H1 (cell line): ENCODE data around the gene FLNC. TPM values are rescaled to one million over a fixed set of nuclear protein-coding genes. Genes with fewer than 3 reads are reported as not detected.
A peak's percentile ranks its signal among the peaks of the same experiment; 100 is the strongest.

Experiments used
- CTCF ChIA-PET: fragments of 300-600 bp; sonication (Branson Sonifier 250); formaldehyde crosslinking; loops from one replicate; lab custom pipeline; 2021; ENCODE audit not compliant: partially characterized antibody; lab: Charles Lee
- POLR2A ChIA-PET: fragments of 300-600 bp; sonication (Branson Sonifier 250); formaldehyde crosslinking; loops from one replicate; lab custom pipeline; 2021; ENCODE audit warnings: inconsistent platforms; ENCODE audit not compliant: partially characterized antibody; lab: Charles Lee
- DNase-seq, 2 experiments: peaks; one replicate each; pipeline versions ENCODE4 v3.0.0 to v3.0.0-alpha.2; 2010 to 2022; ENCODE audit warnings: low spot score in 2 of 2, low read depth in 1 of 2, mixed read lengths in 1 of 2
- FAIRE-seq: peaks from 2 replicates; lab custom pipeline; 2011; peaks lifted over from hg19 to GRCh38; lab: Jason Lieb, UNC
- H2AFZ ChIP-seq: 2 replicates; pipeline ENCODE4 v1.8.1; 2012; ENCODE audit warnings: low read length, inconsistent platforms
- H2AK5ac ChIP-seq: 2 replicates; pipeline ENCODE4 v1.6.1; 2013; ENCODE audit warnings: low read depth, low read length
- H2BK120ac ChIP-seq: replicated peaks from 2 replicates; pipeline ENCODE3; 2013; ENCODE audit warnings: low read depth, low read length, inconsistent platforms
- H2BK12ac ChIP-seq: 2 replicates; pipeline ENCODE4 v1.6.1; 2013; ENCODE audit warnings: low read depth, low read length
- H2BK15ac ChIP-seq: 2 replicates; pipeline ENCODE4 v1.6.1; 2013; ENCODE audit warnings: low read length
- H2BK20ac ChIP-seq: 2 replicates; pipeline ENCODE4 v1.6.1; 2013; ENCODE audit warnings: low read length
- H2BK5ac ChIP-seq: 2 replicates; pipeline ENCODE4 v1.6.1; 2013; ENCODE audit warnings: low read depth, low read length
- H3K14ac ChIP-seq: 2 replicates; pipeline ENCODE4 v1.6.1; 2013; ENCODE audit warnings: inconsistent platforms; ENCODE audit not compliant: insufficient read length
- H3K18ac ChIP-seq: 2 replicates; pipeline ENCODE4 v1.6.1; 2013; ENCODE audit warnings: low read length; ENCODE audit errors: extremely low read depth
- H3K23ac ChIP-seq: 2 replicates; pipeline ENCODE4 v1.6.1; 2013; ENCODE audit warnings: inconsistent platforms; ENCODE audit not compliant: insufficient read length
- H3K23me2 ChIP-seq: 2 replicates; pipeline ENCODE4 v1.6.1; 2013; ENCODE audit warnings: low read depth, low read length
- H3K27ac ChIP-seq: 2 replicates; pipeline ENCODE4 v1.6.1; 2011; ENCODE audit warnings: low read depth, low read length, inconsistent platforms
- H3K27me3 ChIP-seq, 4 experiments: replicated peaks in 1 of 4; 1 replicate in 1 of 4; 2 replicates in 3 of 4; pipeline versions ENCODE4 v1.6.1 to v1.8.1; 2011 to 2013; ENCODE audit warnings: low read length in 3 of 4, mild to moderate bottlenecking in 3 of 4, inconsistent platforms in 2 of 4, mixed read lengths in 2 of 4, moderate library complexity in 1 of 4; ENCODE audit not compliant: control insufficient read depth in 3 of 4, insufficient read depth in 3 of 4; ENCODE audit errors: extremely low read depth in 1 of 4
- H3K36me3 ChIP-seq, 4 experiments: 2 replicates each; pipeline versions ENCODE4 v1.6.1 to v1.8.1; 2011 to 2013; ENCODE audit warnings: mild to moderate bottlenecking in 4 of 4, low read length in 3 of 4, moderate library complexity in 2 of 4, control low read depth in 1 of 4, inconsistent platforms in 1 of 4; ENCODE audit not compliant: insufficient read depth in 4 of 4, control insufficient read depth in 2 of 4
- H3K4ac ChIP-seq: replicated peaks from 2 replicates; pipeline ENCODE3; 2013; ENCODE audit warnings: low read length, low read depth, mixed read lengths, inconsistent platforms; ENCODE audit not compliant: insufficient read length
- H3K4me1 ChIP-seq, 4 experiments: replicated peaks in 1 of 4; 1 replicate in 1 of 4; 2 replicates in 3 of 4; pipeline versions ENCODE4 v1.6.1 to v1.8.1; 2011 to 2013; ENCODE audit warnings: low read length in 3 of 4, inconsistent platforms in 2 of 4, mixed read lengths in 1 of 4; ENCODE audit not compliant: insufficient read depth in 4 of 4, control insufficient read depth in 3 of 4
- H3K4me2 ChIP-seq, 2 experiments: 2 replicates each; pipeline versions ENCODE4 v1.6.1 to v1.8.1; 2011 to 2013; ENCODE audit warnings: low read depth in 2 of 2, low read length in 2 of 2, control low read depth in 1 of 2, inconsistent platforms in 1 of 2, mild to moderate bottlenecking in 1 of 2; ENCODE audit not compliant: insufficient read depth in 1 of 2
- H3K4me3 ChIP-seq, 4 experiments: fragments of 200-600, 300-600 bp in 1 of 4; sonication (generic), shearing (Covaris generic), sonication (Bioruptor Twin) in 1 of 4; 2 replicates each; pipeline versions ENCODE4 v1.5.1 to v1.8.1; 2011 to 2016; ENCODE audit warnings: low read length in 4 of 4, low read depth in 3 of 4, control low read depth in 2 of 4, inconsistent platforms in 2 of 4, mild to moderate bottlenecking in 2 of 4, mixed read lengths in 1 of 4, moderate library complexity in 1 of 4; ENCODE audit not compliant: insufficient read depth in 2 of 4; ENCODE audit errors: extremely low read depth in 1 of 4
- H3K56ac ChIP-seq: replicated peaks from 2 replicates; pipeline ENCODE3; 2013; ENCODE audit warnings: low read depth, mild to moderate bottlenecking, mixed read lengths, low read length, inconsistent platforms; ENCODE audit not compliant: insufficient read length
- H3K79me1 ChIP-seq: 2 replicates; pipeline ENCODE4 v1.6.1; 2013; ENCODE audit warnings: low read depth, low read length, control low read depth
- H3K79me2 ChIP-seq, 2 experiments: 2 replicates each; pipeline versions ENCODE4 v1.6.1 to v1.8.1; 2012 to 2013; ENCODE audit warnings: low read length in 2 of 2, mild to moderate bottlenecking in 2 of 2, inconsistent platforms in 1 of 2; ENCODE audit not compliant: insufficient read depth in 2 of 2, control insufficient read depth in 1 of 2
- H3K9ac ChIP-seq, 4 experiments: replicated peaks in 1 of 4; 1 replicate in 1 of 4; 2 replicates in 3 of 4; pipeline versions ENCODE4 v1.6.1 to v1.8.1; 2011 to 2013; ENCODE audit warnings: low read depth in 3 of 4, low read length in 3 of 4, control low read depth in 2 of 4, mild to moderate bottlenecking in 2 of 4, moderate library complexity in 2 of 4, inconsistent platforms in 1 of 4; ENCODE audit errors: extremely low read depth in 1 of 4
- H3K9me3 ChIP-seq, 2 experiments: 2 replicates each; pipeline versions ENCODE4 v1.6.1 to v1.8.1; 2012 to 2013; ENCODE audit warnings: mild to moderate bottlenecking in 2 of 2, moderate library complexity in 2 of 2, control low read depth in 1 of 2, inconsistent platforms in 1 of 2, low read depth in 1 of 2, low read length in 1 of 2, mixed read lengths in 1 of 2; ENCODE audit not compliant: insufficient read depth in 2 of 2
- H4K20me1 ChIP-seq, 2 experiments: replicated peaks in 1 of 2; 2 replicates each; pipeline versions ENCODE3 to v1.8.1; 2011 to 2013; ENCODE audit warnings: inconsistent platforms in 2 of 2, low read length in 2 of 2, mild to moderate bottlenecking in 1 of 2; ENCODE audit not compliant: insufficient read depth in 2 of 2, control insufficient read depth in 1 of 2
- H4K5ac ChIP-seq: 2 replicates; pipeline ENCODE4 v1.6.1; 2013; ENCODE audit warnings: low read length, low read depth, mixed read lengths, inconsistent platforms; ENCODE audit not compliant: insufficient read length
- H4K8ac ChIP-seq: 2 replicates; pipeline ENCODE4 v1.8.0; 2013; ENCODE audit warnings: mild to moderate bottlenecking, moderate library complexity, low read length, inconsistent platforms; ENCODE audit not compliant: insufficient read depth; ENCODE audit errors: extremely low read depth
- H4K91ac ChIP-seq: replicated peaks from 2 replicates; pipeline ENCODE3; 2013; ENCODE audit warnings: low read length, mixed read lengths, inconsistent platforms; ENCODE audit not compliant: insufficient read length
- ATF3 ChIP-seq: IDR thresholded peaks from 2 replicates; pipeline ENCODE4 v1.6.1; 2011; ENCODE audit warnings: low read depth, mild to moderate bottlenecking, low read length; ENCODE audit not compliant: insufficient read depth
- BRCA1 ChIP-seq: IDR thresholded peaks from 2 replicates; pipeline ENCODE4 v1.6.1; 2012; ENCODE audit warnings: low read depth, low read length, improper control_type of control experiment
- CHD2 ChIP-seq: IDR thresholded peaks from 2 replicates; pipeline ENCODE4 v1.6.1; 2012; ENCODE audit warnings: low read length, improper control_type of control experiment
- CTCF ChIP-seq, 3 experiments: IDR thresholded peaks; 1 replicate in 2 of 3; 2 replicates in 1 of 3; pipeline versions ENCODE4 v1.5.1 to v1.6.1; 2011; ENCODE audit warnings: low read length in 3 of 3, mild to moderate bottlenecking in 3 of 3, inconsistent platforms in 2 of 3, low read depth in 1 of 3, moderate library complexity in 1 of 3; ENCODE audit not compliant: insufficient read depth in 1 of 3; ENCODE audit errors: control extremely low read depth in 1 of 3
- HDAC6 ChIP-seq: IDR thresholded peaks from one replicate; pipeline ENCODE4 v1.7.1; 2012; ENCODE audit warnings: low read depth, mild to moderate bottlenecking, inconsistent platforms, low read length, moderate library complexity
- KDM4A ChIP-seq: IDR thresholded peaks from one replicate; pipeline ENCODE4 v1.7.1; 2012; ENCODE audit warnings: low read depth, mild to moderate bottlenecking, moderate library complexity, low read length, inconsistent platforms; ENCODE audit not compliant: severe bottlenecking
- RBBP5 ChIP-seq: IDR thresholded peaks from 2 replicates; pipeline ENCODE4 v1.7.1; 2012; ENCODE audit warnings: low read depth, mild to moderate bottlenecking, inconsistent platforms, low read length, moderate library complexity, borderline replicate concordance
- WGBS, 2 experiments: shearing (Covaris generic) in 1 of 2; methylation state at CpG; one replicate each; pipeline versions ENCODE4 v1.1.6 to v1.1.7; 2013 to 2015; ENCODE audit warnings: low lambda C conversion rate in 2 of 2, mixed read lengths in 2 of 2, inconsistent platforms in 1 of 2, low coverage in 1 of 2, missing lambda C conversion rate in 1 of 2; ENCODE audit not compliant: insufficient replicate concordance in 2 of 2, insufficient coverage in 1 of 2, insufficient read length in 1 of 2; ENCODE audit errors: extremely low coverage in 1 of 2, missing lambda C conversion rate in 1 of 2; 5-methylcytosine and 5-hydroxymethylcytosine counted together
- polyA plus RNA-seq, 7 experiments: library from polyadenylated mRNA; depleted of rRNA in 3 of 7; stranded (reverse) in 5 of 7; unstranded in 2 of 7; fragments of >200 nt in 5 of 7; fragments of 200-250 nt in 2 of 7; gene quantifications; 1 replicate in 5 of 7; 2 replicates in 1 of 7; 4 replicates in 1 of 7; pipeline versions ENCODE4 v1.2.1 to v1.2.3, GENCODE V29; 2011 to 2013; ENCODE audit warnings: missing spikeins in 2 of 7, mixed read lengths in 2 of 7
- total RNA-seq: library from RNA; stranded (reverse); fragmentation: NEBNext Ultra II Directional; extraction: Animal tissue kit (Norgen Biotek cat#: 25700); gene quantifications from 2 replicates; pipeline ENCODE4 v1.2.1, GENCODE V29; 2021

FLNC gene
- total and polyA plus RNA-seq, 2 of the 8 experiments (the other 6 are each of a cell fraction or from before 2014, with no cell fraction given), result 1.9 to 10.7 TPM

GRCh38 chr7:128883622-128884448 is 53.6 kb downstream of the FLNC start:
- Histone ChIP-seq H2AFZ (no peak overlapping the region), H3K4me3 (no peak overlapping the region), H3K14ac (no peak overlapping the region), H3K79me1 (0 out of 2 replicates have a peak, but pooled peaks cover 7% of the 10 kb centered on the region), H2BK12ac (peak overlapping the region; percentile 17; the same call in 1 of the 2 replicates), H3K23me2 (peaks cover 15% of the 10 kb centered on the region; the same call in 1 of the 2 replicates), H2BK120ac (no peak overlapping the region), H3K18ac (no peak overlapping the region), H3K27ac (no peak overlapping the region), H3K4me1 (peaks cover 0 to 14% (median 9%) of the 10 kb centered on the region in 4 experiments; a peak in 5 of 7 replicates), H3K79me2 (no peaks in the 10 kb centered on the region), H4K91ac (no peak overlapping the region), H2BK15ac (peak overlapping the region; percentile 81; the same call in 1 of the 2 replicates), H2BK5ac (no peak overlapping the region), H4K20me1 (peaks cover 0 to 12% of the 10 kb centered on the region in 2 experiments), H3K9me3 (no peaks in the 10 kb centered on the region), H2AK5ac (no peak overlapping the region), H3K23ac (no peak overlapping the region), H4K8ac (peak overlapping the region; percentile 91), H3K27me3 (no peaks in the 10 kb centered on the region), H3K4me2 (no peak overlapping the region), H4K5ac (no peak overlapping the region), H3K9ac (no peak overlapping the region), H3K4ac (no peak overlapping the region), H3K36me3 (no peaks in the 10 kb centered on the region), H2BK20ac (no peak overlapping the region), H3K56ac (no peak overlapping the region)
- ChIA-PET CTCF (interaction anchor here (0.6 to 10.3 kb wide), 45 partner anchors 10 to 409 kb away, joined by 3 to 189 read pairs (median 4); partner anchors contain the start of genes ATP6V1F, CCDC136, GARIN1A and KCP), POLR2A (interaction anchor here (0.9 to 1.6 kb wide), 7 partner anchors 14 to 100 kb away, joined by 3 to 9 read pairs (median 3); partner anchors contain the start of gene ATP6V1F)
- WGBS, 2 experiments, result 58 to 100% methylated on average over 2 to 19 of the region's 19 CpGs
- DNase-seq (peak; percentile 73 to 99), FAIRE-seq (no peak)
- TF ChIP-seq BRCA1 (no peak), ATF3 (no peak), HDAC6 (no peak), KDM4A (no peak), RBBP5 (no peak), CHD2 (no peak), CTCF (IDR thresholded peaks at IDR 0.05; ENCODE audit: control extremely low read depth in 1 of 3, insufficient read depth in 1 of 3, low read depth in 1 of 3, low read length in 3 of 3) (peak in 2 of 3 experiments; percentile 92 to 94; a peak in 3 of 4 replicates)
